Endodermal cell (in vitro differentiated cells): ENCODE data around the gene SYNGR4. TPM values are rescaled to one million over a fixed set of nuclear protein-coding genes. Genes with fewer than 3 reads are reported as not detected.
A peak's percentile ranks its signal among the peaks of the same experiment; 100 is the strongest.

Experiments
- DNase-seq: peaks from one replicate; pipeline ENCODE4 v3.0.0-alpha.2; 2017
- H3K27ac ChIP-seq: 2 replicates; pipeline ENCODE4 v1.5.1; 2013; ENCODE audit warnings: mild to moderate bottlenecking, low read depth, low read length, moderate library complexity
- H3K27me3 ChIP-seq: 2 replicates; pipeline ENCODE4 v1.6.1; 2013; ENCODE audit warnings: mild to moderate bottlenecking, low read length, moderate library complexity; ENCODE audit not compliant: insufficient read depth, control insufficient read depth, poor library complexity, severe bottlenecking
- H3K36me3 ChIP-seq: 2 replicates; pipeline ENCODE4 v1.7.0; 2013; ENCODE audit warnings: mild to moderate bottlenecking, low read length, moderate library complexity; ENCODE audit not compliant: control insufficient read depth, insufficient read depth
- H3K4me1 ChIP-seq: one replicate; pipeline ENCODE4 v1.7.0; 2013; ENCODE audit warnings: low read length; ENCODE audit not compliant: control insufficient read depth, insufficient read depth
- H3K4me3 ChIP-seq: 2 replicates; pipeline ENCODE4 v1.5.1; 2013; ENCODE audit warnings: mild to moderate bottlenecking, low read length, moderate library complexity
- H3K9ac ChIP-seq: 2 replicates; pipeline ENCODE4 v1.6.1; 2013; ENCODE audit warnings: mild to moderate bottlenecking, low read length, moderate library complexity; ENCODE audit not compliant: poor library complexity, severe bottlenecking; ENCODE audit errors: extremely low read depth
- H3K9me3 ChIP-seq: 2 replicates; pipeline ENCODE4 v1.6.1; 2013; ENCODE audit warnings: mild to moderate bottlenecking, low read length, moderate library complexity; ENCODE audit not compliant: control insufficient read depth
- H3K27ac Mint-ChIP-seq: 2 replicates; pipeline ENCODE4 v1.8.0; 2020; ENCODE audit warnings: mixed read lengths
- H3K27me3 Mint-ChIP-seq: 2 replicates; pipeline ENCODE4 v1.8.0; 2021; ENCODE audit warnings: mild to moderate bottlenecking, mixed read lengths; ENCODE audit not compliant: insufficient read depth
- H3K36me3 Mint-ChIP-seq: 2 replicates; pipeline ENCODE4 v1.8.0; 2020; ENCODE audit warnings: low read depth, mixed read lengths
- H3K4me1 Mint-ChIP-seq: 2 replicates; pipeline ENCODE4 v1.8.0; 2020; ENCODE audit warnings: mixed read lengths
- H3K4me3 Mint-ChIP-seq: 2 replicates; pipeline ENCODE4 v1.8.0; 2020; ENCODE audit warnings: mild to moderate bottlenecking, moderate library complexity, mixed read lengths
- H3K9me3 Mint-ChIP-seq: 2 replicates; pipeline ENCODE4 v1.8.0; 2020; ENCODE audit warnings: mild to moderate bottlenecking, mixed read lengths
- WGBS, 2 experiments: methylation state at CpG; one replicate each; pipeline versions ENCODE4 v1.1.5 to v1.1.7; 2013; ENCODE audit warnings: missing lambda C conversion rate in 2 of 2, mixed read lengths in 1 of 2; ENCODE audit not compliant: insufficient coverage in 1 of 2, insufficient read length in 1 of 2; 5-methylcytosine and 5-hydroxymethylcytosine counted together
- total RNA-seq, 2 donors: library from RNA; stranded (reverse); fragmentation: NEBNext Ultra II Directional in 1 of 2; extraction: Animal tissue kit (Norgen Biotek cat#: 25700) in 1 of 2; gene quantifications; 2 replicates in 1 of 2; 3 replicates in 1 of 2; pipeline ENCODE4 v1.2.1, GENCODE V29; 2021
- TF ChIP-seq, protein P1 (sequence below): fragments of 200-600 bp; sonication (generic); conservative IDR thresholded peaks from 2 replicates; pipeline ENCODE4 v1.5.0; 2021; ENCODE audit warnings: antibody characterized with exemption, mild to moderate bottlenecking

Gene SYNGR4
- total RNA-seq, 2 donors from 2014 or later: not detected

DNA sequence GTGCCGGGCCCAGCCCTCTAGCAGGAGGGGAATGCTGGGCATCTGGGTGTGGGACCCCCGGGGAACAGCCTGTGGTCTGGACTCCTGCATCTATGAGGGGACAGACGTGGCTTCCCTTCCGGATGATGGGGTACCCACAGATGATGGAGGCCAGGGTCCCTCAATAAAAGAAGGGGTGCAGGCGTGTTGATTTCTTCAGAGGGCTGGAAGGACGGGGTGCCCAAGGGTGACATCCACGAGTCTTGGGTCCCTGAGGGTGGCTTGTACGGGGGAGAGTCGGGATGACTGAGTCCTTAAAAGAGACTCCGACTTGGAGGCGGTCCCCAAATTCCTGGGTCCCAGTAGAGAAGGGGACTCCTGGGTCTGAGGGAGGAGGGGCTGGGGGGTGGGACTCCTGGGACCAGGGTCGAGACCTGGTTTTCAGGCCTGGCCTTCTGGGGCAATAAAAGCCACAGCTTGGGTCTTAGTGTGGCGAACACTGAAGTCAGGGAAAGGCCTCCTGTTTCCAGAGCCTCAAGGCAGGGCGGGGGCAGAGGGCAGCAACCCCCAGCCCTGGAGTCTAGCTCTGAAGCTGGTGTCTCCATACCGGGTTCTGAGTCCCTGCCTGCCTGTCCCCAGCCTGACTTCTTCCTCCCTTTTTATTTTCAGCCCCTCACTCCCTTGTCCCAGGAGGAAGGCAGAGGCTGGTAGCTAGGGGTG, 28.8 kb downstream of the SYNGR4 start:
- no peak overlapping the region for H3K9ac ChIP-seq
- H3K27me3 ChIP-seq: peaks cover 43% of the 10 kb centered on the region
- H3K4me3 ChIP-seq: peak overlapping the region; percentile 76
- Mint-ChIP-seq H3K9me3 (no peaks in the 10 kb centered on the region), H3K36me3 (peaks cover 14% of the 10 kb centered on the region), H3K27me3 (peaks cover 61% of the 10 kb centered on the region), H3K27ac (no peak overlapping the region), H3K4me1 (peaks cover 9% of the 10 kb centered on the region), H3K4me3 (peak overlapping the region; percentile 50)
- peaks cover 16% of the 10 kb centered on the region for H3K36me3 ChIP-seq
- TF ChIP-seq, protein P1, sequence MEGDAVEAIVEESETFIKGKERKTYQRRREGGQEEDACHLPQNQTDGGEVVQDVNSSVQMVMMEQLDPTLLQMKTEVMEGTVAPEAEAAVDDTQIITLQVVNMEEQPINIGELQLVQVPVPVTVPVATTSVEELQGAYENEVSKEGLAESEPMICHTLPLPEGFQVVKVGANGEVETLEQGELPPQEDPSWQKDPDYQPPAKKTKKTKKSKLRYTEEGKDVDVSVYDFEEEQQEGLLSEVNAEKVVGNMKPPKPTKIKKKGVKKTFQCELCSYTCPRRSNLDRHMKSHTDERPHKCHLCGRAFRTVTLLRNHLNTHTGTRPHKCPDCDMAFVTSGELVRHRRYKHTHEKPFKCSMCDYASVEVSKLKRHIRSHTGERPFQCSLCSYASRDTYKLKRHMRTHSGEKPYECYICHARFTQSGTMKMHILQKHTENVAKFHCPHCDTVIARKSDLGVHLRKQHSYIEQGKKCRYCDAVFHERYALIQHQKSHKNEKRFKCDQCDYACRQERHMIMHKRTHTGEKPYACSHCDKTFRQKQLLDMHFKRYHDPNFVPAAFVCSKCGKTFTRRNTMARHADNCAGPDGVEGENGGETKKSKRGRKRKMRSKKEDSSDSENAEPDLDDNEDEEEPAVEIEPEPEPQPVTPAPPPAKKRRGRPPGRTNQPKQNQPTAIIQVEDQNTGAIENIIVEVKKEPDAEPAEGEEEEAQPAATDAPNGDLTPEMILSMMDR: no peak
- 79 to 88% methylated on average over 7 to 15 of the region's 15 CpGs for WGBS, 2 experiments
- no peaks in the 10 kb centered on the region for H3K4me1 ChIP-seq
- no peak for DNase-seq
- no peaks in the 10 kb centered on the region for H3K9me3 ChIP-seq
- H3K27ac ChIP-seq: peak overlapping the region; percentile 74

- peaks cover 63% of the 10 kb centered on the region for H3K27me3 Mint-ChIP-seq
- 2 to 8% methylated on average over 16 to 40 of the region's 40 CpGs for WGBS, 2 experiments
- Histone ChIP-seq H3K4me3 (peak within 1 kb of the TSS; percentile 76), H3K27ac (peak within 1 kb of the TSS; percentile 74), H3K36me3 (peaks cover 9% of the 10 kb centered on the region), H3K9ac (no peak within 1 kb of the TSS), H3K27me3 (peaks cover 44% of the 10 kb centered on the region), H3K9me3 (no peaks in the 10 kb centered on the region), H3K4me1 (no peaks in the 10 kb centered on the region)
- no peak within 1 kb of the TSS for H3K27ac Mint-ChIP-seq
- peak within 1 kb of the TSS; percentile 50 for H3K4me3 Mint-ChIP-seq
- peak; percentile 84 for DNase-seq
- no peaks in the 10 kb centered on the region for H3K9me3 Mint-ChIP-seq
- H3K4me1 Mint-ChIP-seq: peaks cover 9% of the 10 kb centered on the region
- TF ChIP-seq, protein P1: peak; percentile 32
- peaks cover 7% of the 10 kb centered on the region for H3K36me3 Mint-ChIP-seq
Measured at GRCh38 chr19:48393559-48394330, 29.6 kb downstream of the SYNGR4 start, which contains the start of gene GRIN2D. Gene GRIN2D (plus strand): TSS chr19:48393668. CDS start chr19:48398393, 4,725 bp downstream.

GRCh38 chr19:48394331-48395169, 30.4 kb downstream of the SYNGR4 start:
- TF ChIP-seq, protein P1: no peak
- WGBS, 2 experiments: 23 to 26% methylated on average over 10 to 34 of the region's 38 CpGs
- Histone ChIP-seq H3K9me3 (no peaks in the 10 kb centered on the region), H3K4me1 (no peaks in the 10 kb centered on the region), H3K27ac (peak overlapping the region; percentile 74), H3K36me3 (peaks cover under 1% of the 10 kb centered on the region), H3K9ac (no peak overlapping the region), H3K4me3 (peak overlapping the region; percentile 76), H3K27me3 (peaks cover 44% of the 10 kb centered on the region)
- Mint-ChIP-seq H3K36me3 (no peaks in the 10 kb centered on the region), H3K4me3 (peak overlapping the region; percentile 50), H3K9me3 (no peaks in the 10 kb centered on the region), H3K27me3 (peaks cover 63% of the 10 kb centered on the region), H3K27ac (no peak overlapping the region), H3K4me1 (peaks cover 9% of the 10 kb centered on the region)
- no peak for DNase-seq
